HUES48 (cell line): Measurements from ENCODE around the gene ERN1.

ENCODE experiments used
- H3K27ac ChIP-seq: one replicate; pipeline ENCODE4 v1.7.0; 2013; ENCODE audit warnings: low read depth, low read length, inconsistent platforms
- H3K27me3 ChIP-seq: 2 replicates; pipeline ENCODE4 v1.6.1; 2013; ENCODE audit warnings: mild to moderate bottlenecking, low read length; ENCODE audit not compliant: control insufficient read depth, insufficient read depth
- H3K36me3 ChIP-seq: 2 replicates; pipeline ENCODE4 v1.6.1; 2013; ENCODE audit warnings: low read length; ENCODE audit not compliant: control insufficient read depth, insufficient read depth
- H3K4me1 ChIP-seq: 2 replicates; pipeline ENCODE4 v1.6.1; 2013; ENCODE audit warnings: mild to moderate bottlenecking, low read length; ENCODE audit not compliant: control insufficient read depth, insufficient read depth
- H3K4me3 ChIP-seq: 2 replicates; pipeline ENCODE4 v1.5.1; 2013; ENCODE audit warnings: mild to moderate bottlenecking, low read depth, low read length
- H3K9ac ChIP-seq: 2 replicates; pipeline ENCODE4 v1.6.1; 2013; ENCODE audit warnings: mild to moderate bottlenecking, low read depth, low read length, moderate library complexity
- H3K9me3 ChIP-seq: 2 replicates; pipeline ENCODE4 v1.6.1; 2013; ENCODE audit warnings: low read length; ENCODE audit not compliant: control insufficient read depth, insufficient read depth

ERN1 gene

DNA sequence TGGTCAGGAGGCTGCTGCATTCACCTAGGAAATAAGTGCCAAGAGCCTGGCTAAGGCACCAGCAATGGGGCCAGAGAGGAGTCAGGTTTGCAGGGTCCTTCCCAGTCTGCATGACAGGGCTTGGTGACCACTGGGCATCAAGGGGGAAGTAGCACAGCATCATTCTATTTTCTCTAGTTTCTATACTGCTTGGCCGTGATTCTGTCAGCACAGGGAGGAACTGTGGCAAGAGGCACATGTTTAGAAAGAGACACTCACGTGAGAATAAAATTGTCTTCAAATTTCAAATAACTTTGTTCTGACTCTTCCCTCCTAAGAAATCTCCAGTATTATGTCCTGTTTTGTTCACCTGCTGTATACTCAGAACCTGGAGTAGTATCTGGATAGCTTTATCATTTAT, 37.8 kb downstream of the ERN1 start:
- Histone ChIP-seq H3K9me3 (no peaks in the 10 kb centered on the region), H3K27ac (no peak overlapping the region), H3K4me3 (no peak overlapping the region), H3K9ac (no peak overlapping the region), H3K4me1 (no peaks in the 10 kb centered on the region), H3K36me3 (no peaks in the 10 kb centered on the region), H3K27me3 (no peaks in the 10 kb centered on the region)

DNA sequence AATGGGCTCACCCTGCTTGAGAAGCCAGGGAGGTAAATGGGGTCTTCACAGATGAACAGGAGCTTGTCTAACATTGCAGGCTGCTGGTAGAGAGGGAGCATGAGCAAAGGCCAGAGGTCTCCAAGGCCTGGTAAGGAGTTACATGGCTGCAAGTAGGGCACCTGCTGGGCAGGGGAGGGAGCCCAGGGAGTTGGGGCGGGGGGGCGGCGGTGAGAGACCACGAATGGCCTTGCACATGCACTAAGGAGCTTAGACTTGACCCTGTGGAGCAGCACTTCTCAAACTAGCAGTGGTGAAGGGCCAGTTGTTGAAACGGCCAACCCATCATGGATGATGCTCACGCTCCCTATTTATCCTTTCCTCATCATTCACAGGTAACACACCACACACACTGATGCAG, 38.4 kb downstream of the ERN1 start:
- no peak overlapping the region for H3K4me3 ChIP-seq
- H3K36me3 ChIP-seq: no peaks in the 10 kb centered on the region
- no peaks in the 10 kb centered on the region for H3K9me3 ChIP-seq
- H3K4me1 ChIP-seq: no peaks in the 10 kb centered on the region
- H3K9ac ChIP-seq: no peak overlapping the region
- no peak overlapping the region for H3K27ac ChIP-seq
- H3K27me3 ChIP-seq: no peaks in the 10 kb centered on the region

DNA sequence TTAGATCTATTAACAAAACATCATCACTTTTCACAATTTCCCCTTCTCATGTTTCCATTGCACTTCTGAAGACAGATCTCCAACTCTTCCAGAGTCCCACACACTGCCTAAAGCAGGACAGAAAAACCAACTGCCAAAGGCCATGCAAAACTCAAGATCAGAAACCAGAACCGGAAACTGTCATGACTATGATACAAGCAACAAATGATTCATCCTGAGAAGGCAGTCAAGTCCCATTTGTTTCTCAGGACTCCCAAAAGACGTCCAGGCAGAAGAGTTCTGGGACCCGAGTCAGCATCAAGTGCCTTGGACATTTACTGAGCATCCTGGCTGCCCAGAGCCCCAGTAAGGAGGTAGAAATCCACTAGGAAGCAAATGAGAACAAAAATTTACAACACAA, 38.8 kb downstream of the ERN1 start:
- H3K9ac ChIP-seq: no peak overlapping the region
- no peak overlapping the region for H3K4me3 ChIP-seq
- H3K4me1 ChIP-seq: no peaks in the 10 kb centered on the region
- no peak overlapping the region for H3K27ac ChIP-seq
- H3K27me3 ChIP-seq: no peaks in the 10 kb centered on the region
- no peaks in the 10 kb centered on the region for H3K9me3 ChIP-seq
- no peaks in the 10 kb centered on the region for H3K36me3 ChIP-seq

DNA sequence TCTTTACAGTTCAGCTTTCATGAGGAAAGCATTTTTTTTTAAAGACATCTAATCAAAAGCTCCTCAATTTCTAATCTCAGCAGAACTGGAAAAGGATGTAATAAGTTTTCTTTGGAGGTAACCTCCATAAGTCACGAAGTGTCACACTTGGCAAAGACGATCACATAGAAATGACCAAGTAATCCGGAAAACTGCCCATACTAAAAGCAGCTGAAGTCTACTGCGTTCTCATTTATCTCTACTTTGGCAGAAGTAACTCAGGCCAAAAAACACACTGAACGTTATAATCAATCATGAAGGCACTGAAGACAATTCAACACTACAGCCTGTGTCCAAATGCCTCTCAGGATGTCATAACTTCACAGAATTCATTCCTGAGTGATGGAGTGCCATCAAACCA, 39.8 kb downstream of the ERN1 start:
- Histone ChIP-seq H3K27me3 (no peaks in the 10 kb centered on the region), H3K27ac (no peak overlapping the region), H3K9ac (no peak overlapping the region), H3K36me3 (no peaks in the 10 kb centered on the region), H3K4me3 (no peak overlapping the region), H3K9me3 (no peaks in the 10 kb centered on the region), H3K4me1 (peaks cover 4% of the 10 kb centered on the region; the same call in 1 of the 2 replicates)

DNA sequence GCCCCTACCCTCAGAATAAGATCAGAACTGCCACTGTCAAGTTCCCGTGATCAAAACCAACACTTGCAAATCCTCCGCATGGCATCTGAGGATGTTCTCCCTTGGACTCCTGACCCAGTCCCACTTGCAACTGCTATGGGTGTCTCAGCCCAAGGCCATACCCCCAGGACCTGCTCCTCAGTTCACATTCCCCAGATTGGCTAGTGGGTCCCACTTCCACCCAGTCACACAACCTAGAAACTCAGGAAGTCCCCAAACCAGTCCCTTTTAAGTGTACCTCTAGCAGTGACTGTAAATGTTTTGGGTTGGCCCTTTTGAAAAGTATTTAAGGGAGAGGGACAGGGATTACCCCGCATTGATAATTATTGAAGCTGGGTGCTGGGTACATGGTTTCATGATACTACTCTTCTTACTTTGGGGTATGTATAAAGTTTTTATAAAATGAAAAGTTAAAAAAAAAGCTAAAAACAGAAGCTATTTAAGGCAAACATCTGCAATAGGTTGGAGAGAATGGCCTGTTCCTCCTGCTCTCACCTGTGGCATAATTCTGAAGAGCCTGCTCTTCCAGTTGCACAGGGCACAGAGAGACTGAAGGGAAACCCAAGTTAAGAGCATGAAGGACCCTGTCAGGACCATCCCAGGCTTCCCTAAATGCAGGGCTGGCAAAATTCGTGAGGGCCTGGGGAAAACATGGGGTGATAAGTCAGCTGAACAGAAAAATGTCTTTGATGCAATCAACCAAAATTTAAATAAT, 42.5 kb downstream of the ERN1 start:
- Histone ChIP-seq H3K27ac (no peak overlapping the region), H3K36me3 (no peaks in the 10 kb centered on the region), H3K4me1 (peaks cover 8% of the 10 kb centered on the region), H3K9ac (no peak overlapping the region), H3K9me3 (no peaks in the 10 kb centered on the region), H3K4me3 (no peak overlapping the region), H3K27me3 (no peaks in the 10 kb centered on the region)

DNA sequence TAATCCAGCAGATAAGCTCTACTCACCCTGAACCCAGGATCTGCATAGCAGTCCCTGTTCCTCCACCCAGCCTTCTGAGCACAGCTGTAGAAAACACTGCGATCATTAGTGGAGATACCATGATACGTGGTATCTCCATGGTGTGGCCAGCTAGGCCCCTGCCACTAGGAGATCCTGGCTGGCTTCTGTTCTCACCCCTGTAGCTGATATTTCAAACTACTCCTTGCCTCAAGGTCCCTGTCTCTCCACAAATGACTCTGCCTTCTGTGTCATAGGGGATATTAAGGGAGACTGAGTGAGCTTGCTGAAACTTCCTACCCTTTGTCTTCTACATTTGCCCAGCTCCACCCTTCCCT, 44.3 kb downstream of the ERN1 start:
- Histone ChIP-seq H3K9ac (no peak overlapping the region), H3K36me3 (no peaks in the 10 kb centered on the region), H3K27ac (no peak overlapping the region), H3K4me3 (no peak overlapping the region), H3K9me3 (no peaks in the 10 kb centered on the region), H3K27me3 (no peaks in the 10 kb centered on the region), H3K4me1 (peaks cover 13% of the 10 kb centered on the region)

DNA sequence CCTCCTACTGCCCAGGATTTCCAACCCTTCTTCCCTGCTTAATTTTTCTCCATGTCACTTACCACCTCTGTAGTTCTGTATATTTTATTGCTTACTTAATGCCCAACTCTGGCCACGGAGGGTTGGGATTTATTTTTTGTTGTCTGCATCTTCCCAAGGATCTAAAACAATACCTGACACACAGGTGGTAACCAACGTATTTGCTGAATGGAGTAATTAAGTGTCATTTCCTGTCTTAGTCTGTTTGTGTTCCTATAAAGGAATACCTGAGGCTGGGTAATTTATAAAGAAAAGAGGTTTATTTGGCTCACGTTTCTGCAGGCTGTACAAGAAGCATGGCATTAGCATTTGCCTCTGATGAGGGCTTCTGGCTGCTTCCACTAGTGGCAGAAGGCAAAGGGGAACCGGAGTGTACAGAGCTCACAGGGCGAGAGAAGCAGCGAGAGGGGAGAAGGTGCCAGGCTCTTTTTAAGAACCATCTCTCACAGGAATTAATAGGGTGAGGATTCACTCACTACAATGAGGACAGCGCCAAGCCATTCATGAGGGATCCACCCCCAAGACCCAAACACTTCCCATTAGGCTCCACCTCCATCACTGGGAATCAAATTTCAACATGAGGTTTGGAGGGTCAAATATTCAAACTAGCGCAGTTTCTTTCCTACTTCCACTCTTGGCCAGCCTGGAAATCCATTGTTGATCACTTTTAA, 44.8 kb downstream of the ERN1 start:
- no peaks in the 10 kb centered on the region for H3K27me3 ChIP-seq
- no peaks in the 10 kb centered on the region for H3K36me3 ChIP-seq
- no peaks in the 10 kb centered on the region for H3K9me3 ChIP-seq
- peaks cover 13% of the 10 kb centered on the region for H3K4me1 ChIP-seq
- H3K4me3 ChIP-seq: no peak overlapping the region
- no peak overlapping the region for H3K27ac ChIP-seq
- H3K9ac ChIP-seq: no peak overlapping the region

DNA sequence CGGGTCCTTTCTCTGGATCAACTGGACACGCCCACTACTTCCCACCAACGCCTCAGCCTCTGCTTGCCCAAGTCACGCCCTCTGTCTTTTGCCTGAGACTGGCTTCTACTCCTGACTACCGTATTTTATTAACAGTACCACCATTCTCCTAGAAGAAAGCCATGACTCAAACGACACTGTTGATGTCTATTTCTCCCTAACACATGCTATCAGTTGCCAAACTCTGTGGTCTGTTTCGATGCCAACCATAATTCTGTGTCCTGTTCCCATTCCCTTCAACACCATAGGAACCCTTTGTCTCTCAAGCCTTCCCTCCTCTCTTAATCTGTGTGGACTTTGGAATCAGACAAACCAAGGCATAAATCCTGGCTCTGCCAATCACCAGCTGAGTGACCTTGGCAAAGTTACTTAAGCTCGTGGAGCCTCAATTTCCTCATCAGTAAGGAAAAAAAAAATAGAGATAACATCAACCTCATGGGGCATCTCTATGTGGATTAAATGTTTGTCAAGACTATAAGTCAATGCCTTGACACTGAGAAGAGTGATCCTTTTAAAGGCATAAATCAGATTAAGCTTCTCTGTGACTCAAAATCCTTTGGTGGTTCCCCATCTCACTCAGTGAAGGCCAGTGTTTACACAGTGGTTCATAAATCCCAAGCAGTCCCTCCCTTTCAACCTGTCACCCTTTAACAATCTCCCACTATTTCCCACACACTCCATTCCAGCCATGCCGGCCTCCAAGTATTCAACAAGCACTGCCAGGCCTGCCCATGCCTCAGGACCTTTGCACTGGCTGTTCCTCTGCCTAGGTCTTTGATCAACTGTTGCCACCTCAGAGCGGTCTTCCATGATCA, 45.6 kb downstream of the ERN1 start:
- H3K4me1 ChIP-seq: peaks cover 13% of the 10 kb centered on the region
- H3K4me3 ChIP-seq: no peak overlapping the region
- H3K27me3 ChIP-seq: no peaks in the 10 kb centered on the region
- no peak overlapping the region for H3K9ac ChIP-seq
- H3K36me3 ChIP-seq: no peaks in the 10 kb centered on the region
- H3K9me3 ChIP-seq: no peaks in the 10 kb centered on the region
- no peak overlapping the region for H3K27ac ChIP-seq

DNA sequence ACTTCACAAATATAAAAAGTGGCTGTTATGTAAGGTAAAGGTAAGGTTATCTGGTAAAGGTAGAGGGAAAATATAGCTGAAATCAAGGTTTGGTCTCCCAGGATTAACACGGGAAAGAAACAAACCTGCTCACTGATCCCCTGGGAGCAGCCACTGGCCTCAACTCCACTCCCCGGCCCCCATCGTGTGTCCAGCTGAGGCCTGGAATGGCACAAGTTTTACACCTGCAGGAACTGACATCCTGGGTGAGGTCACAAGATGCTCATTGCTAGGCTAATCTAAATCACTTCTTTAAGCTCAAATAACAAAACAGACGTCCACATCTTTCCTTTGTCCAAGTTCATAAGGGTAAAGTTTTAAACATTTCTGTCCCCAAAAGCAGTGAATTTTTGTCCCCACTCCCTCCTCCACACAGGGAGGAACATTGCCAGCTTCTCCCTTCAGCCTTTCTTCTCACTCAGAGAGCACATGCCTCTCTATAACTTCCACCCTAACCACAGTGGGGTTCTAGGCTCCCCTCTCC, 46.3 kb downstream of the ERN1 start:
- no peaks in the 10 kb centered on the region for H3K36me3 ChIP-seq
- H3K9me3 ChIP-seq: no peaks in the 10 kb centered on the region
- no peak overlapping the region for H3K4me3 ChIP-seq
- H3K4me1 ChIP-seq: peaks cover 13% of the 10 kb centered on the region
- H3K27me3 ChIP-seq: no peaks in the 10 kb centered on the region
- no peak overlapping the region for H3K9ac ChIP-seq
- H3K27ac ChIP-seq: no peak overlapping the region

DNA sequence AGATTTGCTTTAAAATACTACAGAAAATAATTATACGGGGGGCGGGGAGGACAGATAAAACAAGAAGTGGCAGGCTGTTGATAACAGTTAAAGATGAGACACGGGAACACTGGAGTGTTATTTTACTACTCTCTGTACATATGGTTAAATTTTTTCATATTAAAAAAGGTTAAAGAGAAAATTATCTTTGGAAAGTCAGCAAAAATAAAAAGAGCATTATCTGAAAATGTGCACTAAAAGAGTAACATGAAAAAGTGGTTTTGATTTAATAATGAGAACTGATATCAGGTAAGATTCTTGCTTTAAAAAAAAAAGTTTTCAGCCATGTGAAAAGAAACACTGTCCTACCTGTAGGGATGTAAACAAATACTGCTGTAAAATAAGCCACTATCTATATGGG, 46.9 kb downstream of the ERN1 start:
- Histone ChIP-seq H3K9ac (no peak overlapping the region), H3K27ac (no peak overlapping the region), H3K4me3 (no peak overlapping the region), H3K27me3 (no peaks in the 10 kb centered on the region), H3K9me3 (no peaks in the 10 kb centered on the region), H3K36me3 (no peaks in the 10 kb centered on the region), H3K4me1 (peaks cover 13% of the 10 kb centered on the region)
